MM.1S (cell line): Measurements from ENCODE around the gene MPL.

Source experiments
- DNase-seq: peaks from one replicate; pipeline ENCODE4 v3.0.0-alpha.2; 2015
- H2AFZ ChIP-seq: fragments of 300-600 bp; sonication (generic); 2 replicates; pipeline ENCODE4 v1.6.0; 2016; ENCODE audit warnings: antibody characterized with exemption, low read length
- H3F3A ChIP-seq: fragments of 300-600 bp; sonication (generic); 2 replicates; pipeline ENCODE4 v1.6.1; 2016; ENCODE audit warnings: mild to moderate bottlenecking, antibody characterized with exemption, low read length, moderate library complexity, mixed read lengths; ENCODE audit not compliant: insufficient read depth
- H3K27ac ChIP-seq: fragments of 300-600 bp; sonication (generic); 2 replicates; pipeline ENCODE4 v1.5.1; 2016; ENCODE audit warnings: mild to moderate bottlenecking, low read length
- H3K27me3 ChIP-seq: fragments of 300-600 bp; sonication (generic); replicated peaks from 2 replicates; pipeline ENCODE4 v1.6.0; 2016; ENCODE audit warnings: low read length; ENCODE audit not compliant: insufficient read depth
- H3K36me3 ChIP-seq: fragments of 300-600 bp; sonication (generic); replicated peaks from 2 replicates; pipeline ENCODE4 v1.6.1; 2016; ENCODE audit warnings: mild to moderate bottlenecking, low read length, mixed read lengths; ENCODE audit not compliant: insufficient read depth
- H3K4me1 ChIP-seq: fragments of 300-600 bp; sonication (generic); 2 replicates; pipeline ENCODE4 v1.6.1; 2016; ENCODE audit warnings: low read length, mixed read lengths
- H3K4me2 ChIP-seq: fragments of 300-600 bp; sonication (generic); 2 replicates; pipeline ENCODE4 v1.6.0; 2016; ENCODE audit warnings: low read depth, low read length
- H3K4me3 ChIP-seq: fragments of 300-600 bp; sonication (generic); 2 replicates; pipeline ENCODE4 v1.5.1; 2016; ENCODE audit warnings: low read length, mixed read lengths
- H3K79me2 ChIP-seq: fragments of 300-600 bp; sonication (generic); 2 replicates; pipeline ENCODE4 v1.6.1; 2016; ENCODE audit warnings: mixed run types, low read length, mixed read lengths
- H3K9ac ChIP-seq: fragments of 300-600 bp; sonication (generic); 2 replicates; pipeline ENCODE4 v1.6.1; 2016; ENCODE audit warnings: low read length, mixed read lengths
- H3K9me2 ChIP-seq: fragments of 300-600 bp; sonication (generic); replicated peaks from 2 replicates; pipeline ENCODE4 v1.6.1; 2016; ENCODE audit warnings: mild to moderate bottlenecking, low read length, mixed read lengths; ENCODE audit not compliant: insufficient read depth
- H3K9me3 ChIP-seq: fragments of 300-600 bp; sonication (generic); replicated peaks from 2 replicates; pipeline ENCODE4 v1.6.1; 2016; ENCODE audit warnings: mild to moderate bottlenecking, low read length, mixed read lengths; ENCODE audit not compliant: insufficient read depth
- H4K20me1 ChIP-seq: fragments of 300-600 bp; sonication (generic); 2 replicates; pipeline ENCODE4 v1.6.1; 2016; ENCODE audit warnings: mild to moderate bottlenecking, low read length, moderate library complexity, mixed read lengths; ENCODE audit not compliant: insufficient read depth
- EZH2 ChIP-seq: fragments of 300-600 bp; sonication (generic); optimal IDR thresholded peaks from 2 replicates; pipeline ENCODE3; 2017; ENCODE audit warnings: low read depth, mild to moderate bottlenecking, antibody characterized with exemption, low read length, mixed read lengths
- EZH2phosphoT487 ChIP-seq: fragments of 300-600 bp; sonication (generic); IDR thresholded peaks from 2 replicates; pipeline ENCODE4 v1.6.1; 2018; ENCODE audit warnings: antibody characterized with exemption, low read length
- TF ChIP-seq, protein P1 (sequence below): fragments of 300-600 bp; sonication (generic); IDR thresholded peaks from 2 replicates; pipeline ENCODE4 v1.5.1; 2016; ENCODE audit warnings: antibody characterized with exemption, low read length, mixed read lengths

Gene MPL

DNA sequence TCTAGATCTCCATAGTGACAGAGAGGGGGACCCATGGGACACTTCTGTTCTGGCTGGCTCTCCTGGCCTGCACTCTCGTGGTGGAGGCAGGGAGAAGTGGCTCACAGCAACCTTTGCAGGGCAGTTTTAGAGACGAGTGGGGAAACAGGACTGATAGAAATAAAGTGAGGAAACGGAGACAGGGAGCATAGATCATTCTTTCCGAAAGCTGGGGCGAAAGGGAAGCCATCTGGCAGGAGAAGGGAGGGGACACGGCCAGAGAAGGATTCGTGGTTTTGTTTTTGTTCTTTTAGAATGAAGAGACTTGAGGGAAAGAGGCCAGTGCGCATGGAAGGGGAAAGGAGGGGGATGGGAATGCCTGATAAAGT lies 33.3 kb upstream of the MPL start:
- Histone ChIP-seq H3K27me3 (peaks cover 24% of the 10 kb centered on the region), H3K9me3 (no peaks in the 10 kb centered on the region), H3K4me3 (no peak overlapping the region), H4K20me1 (no peaks in the 10 kb centered on the region), H2AFZ (no peak overlapping the region), H3F3A (no peaks in the 10 kb centered on the region), H3K36me3 (no peaks in the 10 kb centered on the region), H3K27ac (no peak overlapping the region), H3K4me1 (no peaks in the 10 kb centered on the region), H3K9me2 (no peaks in the 10 kb centered on the region), H3K79me2 (no peaks in the 10 kb centered on the region), H3K4me2 (no peak overlapping the region), H3K9ac (no peak overlapping the region)
- TF ChIP-seq, protein P1, sequence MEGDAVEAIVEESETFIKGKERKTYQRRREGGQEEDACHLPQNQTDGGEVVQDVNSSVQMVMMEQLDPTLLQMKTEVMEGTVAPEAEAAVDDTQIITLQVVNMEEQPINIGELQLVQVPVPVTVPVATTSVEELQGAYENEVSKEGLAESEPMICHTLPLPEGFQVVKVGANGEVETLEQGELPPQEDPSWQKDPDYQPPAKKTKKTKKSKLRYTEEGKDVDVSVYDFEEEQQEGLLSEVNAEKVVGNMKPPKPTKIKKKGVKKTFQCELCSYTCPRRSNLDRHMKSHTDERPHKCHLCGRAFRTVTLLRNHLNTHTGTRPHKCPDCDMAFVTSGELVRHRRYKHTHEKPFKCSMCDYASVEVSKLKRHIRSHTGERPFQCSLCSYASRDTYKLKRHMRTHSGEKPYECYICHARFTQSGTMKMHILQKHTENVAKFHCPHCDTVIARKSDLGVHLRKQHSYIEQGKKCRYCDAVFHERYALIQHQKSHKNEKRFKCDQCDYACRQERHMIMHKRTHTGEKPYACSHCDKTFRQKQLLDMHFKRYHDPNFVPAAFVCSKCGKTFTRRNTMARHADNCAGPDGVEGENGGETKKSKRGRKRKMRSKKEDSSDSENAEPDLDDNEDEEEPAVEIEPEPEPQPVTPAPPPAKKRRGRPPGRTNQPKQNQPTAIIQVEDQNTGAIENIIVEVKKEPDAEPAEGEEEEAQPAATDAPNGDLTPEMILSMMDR: no peak
- no peak for TF ChIP-seq EZH2
- no peak for TF ChIP-seq EZH2phosphoT487
- DNase-seq: no peak

DNA sequence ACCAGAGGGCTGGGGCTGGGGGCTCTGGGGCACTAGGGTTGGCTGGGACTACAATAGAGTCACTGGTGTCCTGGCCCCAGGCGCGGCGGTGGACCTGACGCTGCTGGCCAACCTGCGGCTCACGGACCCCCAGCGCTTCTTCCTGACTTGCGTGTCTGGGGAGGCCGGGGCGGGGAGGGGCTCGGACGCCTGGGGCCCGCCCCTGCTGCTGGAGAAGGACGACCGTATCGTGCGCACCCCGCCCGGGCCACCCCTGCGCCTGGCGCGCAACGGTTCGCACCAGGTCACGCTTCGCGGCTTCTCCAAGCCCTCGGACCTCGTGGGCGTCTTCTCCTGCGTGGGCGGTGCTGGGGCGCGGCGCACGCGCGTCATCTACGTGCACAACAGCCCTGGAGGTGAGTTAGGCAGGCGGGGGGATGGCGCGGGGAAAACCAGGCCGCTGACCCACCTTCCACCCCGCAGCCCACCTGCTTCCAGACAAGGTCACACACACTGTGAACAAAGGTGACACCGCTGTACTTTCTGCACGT lies 32.8 kb upstream of the MPL start:
- no peak for DNase-seq
- no peak overlapping the region for H3K4me2 ChIP-seq
- H3K36me3 ChIP-seq: no peaks in the 10 kb centered on the region
- TF ChIP-seq, protein P1: no peak
- TF ChIP-seq EZH2 (no peak), EZH2phosphoT487 (no peak)
- no peak overlapping the region for H3K4me3 ChIP-seq
- no peak overlapping the region for H3K9ac ChIP-seq
- no peak overlapping the region for H2AFZ ChIP-seq
- no peaks in the 10 kb centered on the region for H3K79me2 ChIP-seq
- no peaks in the 10 kb centered on the region for H3K9me3 ChIP-seq
- H3K27ac ChIP-seq: no peak overlapping the region
- no peaks in the 10 kb centered on the region for H4K20me1 ChIP-seq
- peaks cover 25% of the 10 kb centered on the region for H3K27me3 ChIP-seq
- H3K4me1 ChIP-seq: no peaks in the 10 kb centered on the region
- H3K9me2 ChIP-seq: no peaks in the 10 kb centered on the region
- H3F3A ChIP-seq: no peaks in the 10 kb centered on the region

DNA sequence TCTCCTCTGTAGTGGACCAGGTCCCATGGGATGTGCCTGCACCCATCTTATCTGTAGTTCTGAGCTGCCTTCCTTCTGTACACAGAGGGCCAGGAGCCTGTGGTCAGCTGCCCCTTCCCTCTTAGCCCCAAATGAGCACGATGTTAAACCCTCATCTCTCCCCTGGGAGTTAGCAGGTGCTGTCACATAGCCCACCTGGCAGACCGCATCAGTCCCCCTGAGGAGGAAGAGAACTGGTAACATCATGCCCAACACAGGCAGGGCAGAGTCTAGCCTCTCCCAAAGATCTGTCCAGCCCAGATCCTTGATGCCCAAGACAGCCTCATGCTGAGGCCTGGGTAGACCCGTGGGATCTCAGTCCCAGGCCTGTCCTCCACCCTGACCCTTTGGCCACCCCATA lies 32.2 kb upstream of the MPL start:
- Histone ChIP-seq H2AFZ (no peak overlapping the region), H3K9ac (no peak overlapping the region), H3K27ac (no peak overlapping the region), H4K20me1 (no peaks in the 10 kb centered on the region), H3K4me2 (no peak overlapping the region), H3K9me2 (no peaks in the 10 kb centered on the region), H3K27me3 (peaks cover 32% of the 10 kb centered on the region), H3K9me3 (no peaks in the 10 kb centered on the region), H3K79me2 (no peaks in the 10 kb centered on the region), H3K4me1 (no peaks in the 10 kb centered on the region), H3K4me3 (no peak overlapping the region), H3F3A (no peaks in the 10 kb centered on the region), H3K36me3 (no peaks in the 10 kb centered on the region)
- TF ChIP-seq EZH2: no peak
- TF ChIP-seq, protein P1: no peak
- no peak for TF ChIP-seq EZH2phosphoT487
- no peak for DNase-seq
